KOPT-K1 (cell line): ENCODE measurements around the gene DCX.

Experiments used
- H3K27ac ChIP-seq: fragments of 200-600 bp; sonication (generic); 2 replicates; pipeline ENCODE4 v1.5.1; 2016; ENCODE audit warnings: antibody characterized with exemption, mild to moderate bottlenecking, low read depth, low read length; ENCODE audit not compliant: poor library complexity, severe bottlenecking
- H3K36me3 ChIP-seq: fragments of 200-600 bp; sonication (generic); 2 replicates; pipeline ENCODE4 v1.5.1; 2017; ENCODE audit warnings: antibody characterized with exemption, mild to moderate bottlenecking, low read length, moderate library complexity; ENCODE audit not compliant: insufficient read depth
- H3K9me3 ChIP-seq: fragments of 200-600 bp; sonication (generic); 2 replicates; pipeline ENCODE4 v1.5.1; 2017; ENCODE audit warnings: antibody characterized with exemption, low read length, mild to moderate bottlenecking; ENCODE audit not compliant: insufficient read depth, poor library complexity, severe bottlenecking

Gene DCX

GRCh38 chrX:111411983-111412382, at the start of gene DCX:
DCX (minus strand) TSS chrX:111412192; CDS start chrX:111410398, 1,794 bp downstream.
- H3K36me3 ChIP-seq, result no peaks in the 10 kb centered on the region
- H3K9me3 ChIP-seq, result no peaks in the 10 kb centered on the region
- no peak within 1 kb of the TSS for H3K27ac ChIP-seq

GRCh38 chrX:111460607-111461006, 48.6 kb upstream of the DCX start:
- Histone ChIP-seq H3K27ac (no peak overlapping the region), H3K36me3 (no peaks in the 10 kb centered on the region), H3K9me3 (no peaks in the 10 kb centered on the region)

- Histone ChIP-seq H3K27ac (no peak overlapping the region), H3K9me3 (no peaks in the 10 kb centered on the region), H3K36me3 (no peaks in the 10 kb centered on the region)
Observed at GRCh38 chrX:111447298-111447697, 35.3 kb upstream of the DCX start.

GRCh38 chrX:111445485-111445884, 33.5 kb upstream of the DCX start:
- no peaks in the 10 kb centered on the region for H3K9me3 ChIP-seq
- H3K27ac ChIP-seq, result no peak overlapping the region
- no peaks in the 10 kb centered on the region for H3K36me3 ChIP-seq

GRCh38 chrX:111444881-111445280, 32.9 kb upstream of the DCX start:
- Histone ChIP-seq H3K9me3 (no peaks in the 10 kb centered on the region), H3K36me3 (no peaks in the 10 kb centered on the region), H3K27ac (no peak overlapping the region)

- Histone ChIP-seq H3K9me3 (no peaks in the 10 kb centered on the region), H3K36me3 (no peaks in the 10 kb centered on the region), H3K27ac (no peak overlapping the region)
Observed at GRCh38 chrX:111443946-111444345, 32.0 kb upstream of the DCX start.

GRCh38 chrX:111442791-111443190, 30.8 kb upstream of the DCX start:
- Histone ChIP-seq H3K27ac (no peak overlapping the region), H3K36me3 (no peaks in the 10 kb centered on the region), H3K9me3 (no peaks in the 10 kb centered on the region)

- H3K9me3 ChIP-seq, result no peaks in the 10 kb centered on the region
- no peak overlapping the region for H3K27ac ChIP-seq
- no peaks in the 10 kb centered on the region for H3K36me3 ChIP-seq
Observed at GRCh38 chrX:111435469-111435868, 23.5 kb upstream of the DCX start.

GRCh38 chrX:111431001-111431400, 19.0 kb upstream of the DCX start:
- no peaks in the 10 kb centered on the region for H3K9me3 ChIP-seq
- H3K27ac ChIP-seq, result no peak overlapping the region
- no peaks in the 10 kb centered on the region for H3K36me3 ChIP-seq

GRCh38 chrX:111411557-111411956, 435 bp downstream of the DCX start:
- Histone ChIP-seq H3K36me3 (no peaks in the 10 kb centered on the region), H3K27ac (no peak overlapping the region), H3K9me3 (no peaks in the 10 kb centered on the region)

GRCh38 chrX:111410590-111411078, 1.4 kb downstream of the DCX start:
- Histone ChIP-seq H3K9me3 (no peaks in the 10 kb centered on the region), H3K27ac (no peak overlapping the region), H3K36me3 (no peaks in the 10 kb centered on the region)

- Histone ChIP-seq H3K36me3 (no peaks in the 10 kb centered on the region), H3K27ac (no peak overlapping the region), H3K9me3 (no peaks in the 10 kb centered on the region)
Observed at GRCh38 chrX:111409326-111409725, 2.7 kb downstream of the DCX start.

GRCh38 chrX:111407948-111408347, 4.0 kb downstream of the DCX start:
- H3K9me3 ChIP-seq, result no peaks in the 10 kb centered on the region
- no peaks in the 10 kb centered on the region for H3K36me3 ChIP-seq

GRCh38 chrX:111402344-111402743, 9.6 kb downstream of the DCX start:
- Histone ChIP-seq H3K9me3 (no peaks in the 10 kb centered on the region), H3K27ac (no peak overlapping the region), H3K36me3 (no peaks in the 10 kb centered on the region)

More at GRCh38 chrX:111407948-111408347, 4.0 kb downstream of the DCX start:
- no peak overlapping the region for H3K27ac ChIP-seq

- Histone ChIP-seq H3K27ac (no peak overlapping the region), H3K36me3 (no peaks in the 10 kb centered on the region), H3K9me3 (no peaks in the 10 kb centered on the region)
Observed at GRCh38 chrX:111395149-111395548, 16.8 kb downstream of the DCX start.

GRCh38 chrX:111394569-111394968, 17.4 kb downstream of the DCX start:
- Histone ChIP-seq H3K27ac (no peak overlapping the region), H3K36me3 (no peaks in the 10 kb centered on the region)

More at GRCh38 chrX:111394569-111394968, 17.4 kb downstream of the DCX start:
- no peaks in the 10 kb centered on the region for H3K9me3 ChIP-seq
